K562 (cell line): Measurements from ENCODE around the gene SLC5A3.

Experiments
- CHCHD3 ChIP-seq: fragments of 250-450 bp; sonication (Bioruptor Pico); IDR thresholded peaks from 2 replicates; pipeline ENCODE4 v2.1.2; 2022; ENCODE audit warnings: mild to moderate bottlenecking
- CHD1 ChIP-seq: fragments of 200-600 bp; sonication (generic); IDR thresholded peaks from one replicate; pipeline ENCODE4 v1.6.1; 2012; ENCODE audit warnings: mild to moderate bottlenecking, moderate library complexity, low read length, inconsistent platforms
- EP300 ChIP-seq: IDR thresholded peaks from 2 replicates; pipeline ENCODE4 v1.6.1; 2012; ENCODE audit warnings: low read length, improper control_type of control experiment
- ETV6 ChIP-seq, 3 experiments: fragments of 150-350 bp in 1 of 3; sonication (generic) in 1 of 3; formaldehyde crosslinking in 1 of 3; IDR thresholded peaks; 2 replicates each; pipeline versions ENCODE4 v1.6.1 to v1.8.0; 2014 to 2022; ENCODE audit warnings: borderline replicate concordance in 2 of 3, low read depth in 2 of 3, antibody characterized with exemption in 1 of 3, low read length in 1 of 3, mild to moderate bottlenecking in 1 of 3, missing genetic modification reagents in 1 of 3
- FUS ChIP-seq: fragments of 200-400 bp; formaldehyde crosslinking; optimal IDR thresholded peaks from 2 replicates; pipeline ENCODE3; 2017; ENCODE audit warnings: low read depth, low read length
- MEF2D ChIP-seq: conservative IDR thresholded peaks from 2 replicates; pipeline ENCODE4 v1.6.1; 2016; ENCODE audit warnings: low read depth, missing genetic modification characterization, missing compliant biosample characterization
- POLR2A ChIP-seq: fragments of 450-650 bp; conservative IDR thresholded peaks from 2 replicates; pipeline ENCODE4 v1.6.1; 2016
- PPARD ChIP-seq: fragments of 250-450 bp; sonication (Bioruptor Pico); IDR thresholded peaks from 2 replicates; pipeline ENCODE4 v1.8.0; 2022; ENCODE audit warnings: inconsistent platforms, mild to moderate bottlenecking, moderate library complexity
- SLC30A9 ChIP-seq: fragments of 250-450 bp; sonication (Bioruptor Pico); IDR thresholded peaks from 2 replicates; pipeline ENCODE4 v1.8.0; 2022; ENCODE audit warnings: mild to moderate bottlenecking, moderate library complexity
- TAF1 ChIP-seq: IDR thresholded peaks from 2 replicates; pipeline ENCODE4 v1.6.1; 2011; ENCODE audit warnings: mild to moderate bottlenecking, low read length, moderate library complexity; ENCODE audit not compliant: insufficient read depth, control insufficient read depth, severe bottlenecking; ENCODE audit errors: extremely low read depth
- ZNF143 ChIP-seq: sonication (generic); formaldehyde crosslinking; IDR thresholded peaks from 2 replicates; pipeline ENCODE4 v1.9.0; 2022; ENCODE audit warnings: mild to moderate bottlenecking, missing genetic modification reagents
- TF ChIP-seq, protein P1 (sequence below): fragments of 250-450 bp; sonication (Bioruptor Pico); IDR thresholded peaks from 2 replicates; pipeline ENCODE4 v1.5.0; 2020; ENCODE audit warnings: mild to moderate bottlenecking, borderline replicate concordance
- TF ChIP-seq, protein P2 (sequence below), 3 experiments: IDR thresholded peaks in 2 of 3; conservative IDR thresholded peaks in 1 of 3; 2 replicates each; pipeline ENCODE4 v1.5.1; 2011 to 2012; ENCODE audit warnings: low read length in 3 of 3, mild to moderate bottlenecking in 3 of 3, control low read depth in 2 of 3, improper control_type of control experiment in 1 of 3, inconsistent platforms in 1 of 3, low read depth in 1 of 3, mixed read lengths in 1 of 3, moderate library complexity in 1 of 3; ENCODE audit not compliant: insufficient read depth in 2 of 3

DNA sequence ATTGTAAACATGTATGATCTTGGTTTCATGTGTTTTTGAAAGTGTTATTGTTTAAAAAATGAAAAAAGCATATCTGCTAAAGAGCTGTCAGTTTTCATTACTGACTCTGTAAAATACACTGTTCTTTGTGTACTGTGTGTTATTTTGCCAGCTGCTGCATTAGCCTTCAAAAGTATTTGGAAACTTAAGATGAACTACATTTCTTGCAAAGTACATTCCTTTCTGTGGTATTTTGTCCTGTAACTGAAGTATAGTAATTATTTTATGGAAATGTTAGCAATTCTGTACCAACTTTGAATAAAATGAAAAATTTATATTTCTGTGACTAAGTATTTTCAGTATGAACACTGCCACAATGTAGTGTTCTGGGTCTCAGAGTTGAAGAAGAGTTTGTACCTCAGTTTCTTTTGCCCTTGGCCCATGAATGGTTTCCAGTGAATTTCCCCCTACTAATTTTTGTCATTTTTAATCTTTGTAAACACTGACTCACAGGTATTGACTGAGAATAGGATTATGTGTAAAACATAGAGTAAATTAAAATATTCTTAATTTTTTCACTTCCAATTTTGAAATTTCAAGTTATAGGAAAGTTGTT, 32.7 kb downstream of the SLC5A3 start:
- TF ChIP-seq, protein P1, sequence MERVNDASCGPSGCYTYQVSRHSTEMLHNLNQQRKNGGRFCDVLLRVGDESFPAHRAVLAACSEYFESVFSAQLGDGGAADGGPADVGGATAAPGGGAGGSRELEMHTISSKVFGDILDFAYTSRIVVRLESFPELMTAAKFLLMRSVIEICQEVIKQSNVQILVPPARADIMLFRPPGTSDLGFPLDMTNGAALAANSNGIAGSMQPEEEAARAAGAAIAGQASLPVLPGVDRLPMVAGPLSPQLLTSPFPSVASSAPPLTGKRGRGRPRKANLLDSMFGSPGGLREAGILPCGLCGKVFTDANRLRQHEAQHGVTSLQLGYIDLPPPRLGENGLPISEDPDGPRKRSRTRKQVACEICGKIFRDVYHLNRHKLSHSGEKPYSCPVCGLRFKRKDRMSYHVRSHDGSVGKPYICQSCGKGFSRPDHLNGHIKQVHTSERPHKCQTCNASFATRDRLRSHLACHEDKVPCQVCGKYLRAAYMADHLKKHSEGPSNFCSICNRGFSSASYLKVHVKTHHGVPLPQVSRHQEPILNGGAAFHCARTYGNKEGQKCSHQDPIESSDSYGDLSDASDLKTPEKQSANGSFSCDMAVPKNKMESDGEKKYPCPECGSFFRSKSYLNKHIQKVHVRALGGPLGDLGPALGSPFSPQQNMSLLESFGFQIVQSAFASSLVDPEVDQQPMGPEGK (CRISPR knock-in tag), result no peak
- TF ChIP-seq SLC30A9 (CRISPR knock-in tag) (no peak), ZNF143 (no peak), TAF1 (no peak), FUS (no peak), EP300 (no peak), PPARD (CRISPR knock-in tag) (no peak), CHD1 (no peak), MEF2D (no peak), CHCHD3 (CRISPR knock-in tag) (no peak), POLR2A (no peak), ETV6 (IDR thresholded peaks at IDR 0.05; ENCODE audit: borderline replicate concordance in 1 of 2, low read depth in 2 of 2, low read length in 1 of 2) (no peak), ETV6 (CRISPR knock-in tag; IDR thresholded peaks at IDR 0.05; ENCODE audit: borderline replicate concordance) (no peak)
- TF ChIP-seq, protein P2, sequence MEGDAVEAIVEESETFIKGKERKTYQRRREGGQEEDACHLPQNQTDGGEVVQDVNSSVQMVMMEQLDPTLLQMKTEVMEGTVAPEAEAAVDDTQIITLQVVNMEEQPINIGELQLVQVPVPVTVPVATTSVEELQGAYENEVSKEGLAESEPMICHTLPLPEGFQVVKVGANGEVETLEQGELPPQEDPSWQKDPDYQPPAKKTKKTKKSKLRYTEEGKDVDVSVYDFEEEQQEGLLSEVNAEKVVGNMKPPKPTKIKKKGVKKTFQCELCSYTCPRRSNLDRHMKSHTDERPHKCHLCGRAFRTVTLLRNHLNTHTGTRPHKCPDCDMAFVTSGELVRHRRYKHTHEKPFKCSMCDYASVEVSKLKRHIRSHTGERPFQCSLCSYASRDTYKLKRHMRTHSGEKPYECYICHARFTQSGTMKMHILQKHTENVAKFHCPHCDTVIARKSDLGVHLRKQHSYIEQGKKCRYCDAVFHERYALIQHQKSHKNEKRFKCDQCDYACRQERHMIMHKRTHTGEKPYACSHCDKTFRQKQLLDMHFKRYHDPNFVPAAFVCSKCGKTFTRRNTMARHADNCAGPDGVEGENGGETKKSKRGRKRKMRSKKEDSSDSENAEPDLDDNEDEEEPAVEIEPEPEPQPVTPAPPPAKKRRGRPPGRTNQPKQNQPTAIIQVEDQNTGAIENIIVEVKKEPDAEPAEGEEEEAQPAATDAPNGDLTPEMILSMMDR (IDR thresholded peaks at IDR 0.05 in 2 of 3, conservative IDR thresholded peaks at IDR 0.05 in 1 of 3; ENCODE audit: insufficient read depth in 2 of 3, low read depth in 1 of 3, low read length in 3 of 3), result no peak
